ENCODE measurements around the gene ALDH4A1. TPM values are rescaled to one million over a fixed set of nuclear protein-coding genes. Genes with fewer than 3 reads are reported as not detected.

Gene ALDH4A1
- total and polyA plus RNA-seq, 4 donors, result 162 to 424 (median 244) TPM

- TF ChIP-seq REST (IDR thresholded peaks at IDR 0.05), result no peak
- no peak for TF ChIP-seq FOXA2 (IDR thresholded peaks at IDR 0.05)
- no peak for TF ChIP-seq RAD21 (IDR thresholded peaks at IDR 0.05)
- TF ChIP-seq TAF1 (conservative IDR thresholded peaks at IDR 0.05), result no peak
Observed at GRCh38 chr1:18937539-18937938, 35.2 kb upstream of the ALDH4A1 start (continued).

GRCh38 chr1:18936814-18937481 is 34.6 kb upstream of the ALDH4A1 start:
- TF ChIP-seq ZBTB33 (IDR thresholded peaks at IDR 0.05), result no peak
- no peak for TF ChIP-seq ATF3 (IDR thresholded peaks at IDR 0.05)
- TF ChIP-seq RAD21 (IDR thresholded peaks at IDR 0.05), result no peak
- TF ChIP-seq FOXA2 (IDR thresholded peaks at IDR 0.05), result peak; percentile 14
- TF ChIP-seq JUND (IDR thresholded peaks at IDR 0.05), result no peak
- no peak for TF ChIP-seq GABPA (IDR thresholded peaks at IDR 0.05 in 1 of 2, conservative IDR thresholded peaks at IDR 0.05 in 1 of 2)
- TF ChIP-seq RXRA (IDR thresholded peaks at IDR 0.05), result peak in 1 of 2 donors; percentile 57
- TF ChIP-seq YY1 (IDR thresholded peaks at IDR 0.05), result peak; percentile 67
- peak; percentile 34 for TF ChIP-seq REST (IDR thresholded peaks at IDR 0.05)
- TF ChIP-seq HNF4G (IDR thresholded peaks at IDR 0.05), result no peak
- no peak for TF ChIP-seq TAF1 (conservative IDR thresholded peaks at IDR 0.05)
- no peak for TF ChIP-seq NR2F2 (IDR thresholded peaks at IDR 0.05)
- peak; percentile 44 to 63 for TF ChIP-seq HNF4A (conservative IDR thresholded peaks at IDR 0.05)
- no peak for TF ChIP-seq CTCF (IDR thresholded peaks at IDR 0.05; ENCODE audit: low read depth, low read length, missing input control)
- no peak for TF ChIP-seq FOXA1 (IDR thresholded peaks at IDR 0.05)
- TF ChIP-seq SP1 (IDR thresholded peaks at IDR 0.05), result no peak
- TF ChIP-seq EGR1 (IDR thresholded peaks at IDR 0.05; ENCODE audit: low read depth in 2 of 2), result no peak
- peak; percentile 96 for TF ChIP-seq MAX (IDR thresholded peaks at IDR 0.05)
- Histone ChIP-seq H3K27ac (ENCODE audit: low read depth in 1 of 2, low read length in 2 of 2) (peak overlapping the region in 1 of 2 donors; percentile 18), H3K36me3 (ENCODE audit: control insufficient read depth in 4 of 4, insufficient read depth in 3 of 4, low read depth in 1 of 4, low read length in 3 of 4) (no peaks in the 10 kb centered on the region), H3K4me3 (ENCODE audit: low read depth in 1 of 3, low read length in 3 of 3) (no peak overlapping the region), H3K4me1 (ENCODE audit: control insufficient read depth in 4 of 4, insufficient read depth in 4 of 4, low read length in 3 of 4) (peaks cover 5 to 17% (median 8%) of the 10 kb centered on the region in 4 donors), H3K27me3 (ENCODE audit: control insufficient read depth in 4 of 4, insufficient read depth in 4 of 4, low read length in 3 of 4) (no peaks in the 10 kb centered on the region), H3K9ac (ENCODE audit: low read depth in 1 of 2, low read length in 2 of 2) (no peak overlapping the region), H3K9me3 (ENCODE audit: control insufficient read depth in 4 of 4, low read length in 3 of 4) (no peaks in the 10 kb centered on the region)
- no peak for DNase-seq (ENCODE audit: low spot score)
- WGBS, result 60% methylated on average over 11 of the region's 11 CpGs

Measured in liver (tissue), 9 donors.